ENCODE measurements around the gene OTOGL. TPM values are rescaled to one million over a fixed set of nuclear protein-coding genes. Genes with fewer than 3 reads are reported as not detected.

The OTOGL gene
- polyA plus RNA-seq, 1 of the 3 experiments (the other 2 are of a cell fraction): 0.61 TPM

DNA sequence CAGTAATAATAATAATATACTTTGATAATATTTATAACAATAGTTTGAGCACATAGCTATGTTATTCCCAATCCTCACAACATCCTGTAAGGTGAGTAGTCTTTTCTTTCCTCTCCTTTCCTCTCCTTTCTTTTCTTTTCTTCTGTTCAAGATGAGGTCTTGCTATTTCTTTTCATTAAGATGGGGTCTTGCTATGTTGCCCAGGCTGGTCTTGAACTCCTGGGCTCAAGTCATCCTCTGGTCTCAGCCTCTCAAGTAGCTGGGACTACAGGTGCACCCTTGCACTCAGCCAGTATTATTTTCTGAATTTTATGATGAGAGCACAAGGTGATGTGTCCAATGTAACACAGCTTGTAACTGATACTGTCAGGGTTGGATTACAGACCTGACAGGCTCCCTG lies 134.6 kb downstream of the OTOGL start:
- Histone ChIP-seq H3K9me2 (no peaks in the 10 kb centered on the region), H3F3A (replicated peaks; ENCODE audit: insufficient read depth) (no peaks in the 10 kb centered on the region), H2AFZ (ENCODE audit: low read depth) (no peak overlapping the region), H3K79me2 (ENCODE audit: insufficient read depth) (no peaks in the 10 kb centered on the region), H4K20me1 (ENCODE audit: insufficient read depth) (no peaks in the 10 kb centered on the region), H3K4me1 (ENCODE audit: control insufficient read depth in 1 of 2, insufficient read depth in 2 of 2, low read depth in 1 of 2, low read length in 1 of 2) (no peaks in the 10 kb centered on the region; a peak in 1 of 4 replicates), H3K4me3 (ENCODE audit: low read depth in 2 of 2, low read length in 1 of 2) (no peak overlapping the region), H3K36me3 (replicated peaks in 1 of 2; ENCODE audit: control insufficient read depth in 1 of 2, insufficient read depth in 2 of 2, low read length in 1 of 2) (no peaks in the 10 kb centered on the region), H3K4me2 (no peak overlapping the region), H3K9ac (no peak overlapping the region), H3K27ac (ENCODE audit: low read depth in 2 of 2, low read length in 1 of 2) (no peak overlapping the region), H3K27me3 (ENCODE audit: insufficient read depth) (peaks cover 4% of the 10 kb centered on the region; the same call in 1 of the 2 replicates), H3K9me3 (no peaks in the 10 kb centered on the region)
- TF ChIP-seq USF1 (IDR thresholded peaks at IDR 0.05; ENCODE audit: borderline replicate concordance, low read depth) (no peak), YY1 (IDR thresholded peaks at IDR 0.05; ENCODE audit: low read depth) (no peak), TCF12 (IDR thresholded peaks at IDR 0.05) (no peak), FOXM1 (IDR thresholded peaks at IDR 0.05; ENCODE audit: low read depth) (no peak), SMC3 (IDR thresholded peaks at IDR 0.05; ENCODE audit: low read depth, low read length) (no peak), FOXJ3 (CRISPR knock-in tag; IDR thresholded peaks at IDR 0.05) (no peak), REST (IDR thresholded peaks at IDR 0.05; ENCODE audit: low read depth, low read length) (no peak)
- TF ChIP-seq, protein P1, sequence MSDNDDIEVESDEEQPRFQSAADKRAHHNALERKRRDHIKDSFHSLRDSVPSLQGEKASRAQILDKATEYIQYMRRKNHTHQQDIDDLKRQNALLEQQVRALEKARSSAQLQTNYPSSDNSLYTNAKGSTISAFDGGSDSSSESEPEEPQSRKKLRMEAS (IDR thresholded peaks at IDR 0.05; ENCODE audit: low read depth): no peak
- TF ChIP-seq, protein P2, sequence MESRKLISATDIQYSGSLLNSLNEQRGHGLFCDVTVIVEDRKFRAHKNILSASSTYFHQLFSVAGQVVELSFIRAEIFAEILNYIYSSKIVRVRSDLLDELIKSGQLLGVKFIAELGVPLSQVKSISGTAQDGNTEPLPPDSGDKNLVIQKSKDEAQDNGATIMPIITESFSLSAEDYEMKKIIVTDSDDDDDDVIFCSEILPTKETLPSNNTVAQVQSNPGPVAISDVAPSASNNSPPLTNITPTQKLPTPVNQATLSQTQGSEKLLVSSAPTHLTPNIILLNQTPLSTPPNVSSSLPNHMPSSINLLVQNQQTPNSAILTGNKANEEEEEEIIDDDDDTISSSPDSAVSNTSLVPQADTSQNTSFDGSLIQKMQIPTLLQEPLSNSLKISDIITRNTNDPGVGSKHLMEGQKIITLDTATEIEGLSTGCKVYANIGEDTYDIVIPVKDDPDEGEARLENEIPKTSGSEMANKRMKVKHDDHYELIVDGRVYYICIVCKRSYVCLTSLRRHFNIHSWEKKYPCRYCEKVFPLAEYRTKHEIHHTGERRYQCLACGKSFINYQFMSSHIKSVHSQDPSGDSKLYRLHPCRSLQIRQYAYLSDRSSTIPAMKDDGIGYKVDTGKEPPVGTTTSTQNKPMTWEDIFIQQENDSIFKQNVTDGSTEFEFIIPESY (IDR thresholded peaks at IDR 0.05; ENCODE audit: borderline replicate concordance, low read depth): no peak
- TF ChIP-seq, protein P3, sequence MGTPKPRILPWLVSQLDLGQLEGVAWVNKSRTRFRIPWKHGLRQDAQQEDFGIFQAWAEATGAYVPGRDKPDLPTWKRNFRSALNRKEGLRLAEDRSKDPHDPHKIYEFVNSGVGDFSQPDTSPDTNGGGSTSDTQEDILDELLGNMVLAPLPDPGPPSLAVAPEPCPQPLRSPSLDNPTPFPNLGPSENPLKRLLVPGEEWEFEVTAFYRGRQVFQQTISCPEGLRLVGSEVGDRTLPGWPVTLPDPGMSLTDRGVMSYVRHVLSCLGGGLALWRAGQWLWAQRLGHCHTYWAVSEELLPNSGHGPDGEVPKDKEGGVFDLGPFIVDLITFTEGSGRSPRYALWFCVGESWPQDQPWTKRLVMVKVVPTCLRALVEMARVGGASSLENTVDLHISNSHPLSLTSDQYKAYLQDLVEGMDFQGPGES (IDR thresholded peaks at IDR 0.05; ENCODE audit: low read depth, low read length): no peak
- ChIA-PET CTCF (no interaction called here), POLR2A (no interaction called here)
- DNase-seq: no peak
